Body of pancreas (tissue), 4 donors: ENCODE results near the gene MUC20. TPM values are rescaled to one million over a fixed set of nuclear protein-coding genes. Genes with fewer than 3 reads are reported as not detected.

ENCODE experiments used
- ATAC-seq: fragments of 150-250 bp; one replicate; pipeline ENCODE4 v1.9.1; 2016
- DNase-seq, 4 donors: peaks; one replicate each; pipeline ENCODE4 v3.0.0-alpha.2; 2019
- H3K27ac ChIP-seq, 4 donors: fragments of 200-600 bp; sonication (generic); 1 replicate in 3 of 4; 2 replicates in 1 of 4; pipeline versions ENCODE4 v1.5.1 to v1.6.1; 2016 to 2019; ENCODE audit warnings: mild to moderate bottlenecking in 1 of 4, mixed read lengths in 1 of 4, moderate library complexity in 1 of 4
- H3K27me3 ChIP-seq, 2 donors: fragments of 200-600 bp; sonication (generic); one replicate each; pipeline ENCODE4 v1.6.0; 2016; ENCODE audit warnings: mild to moderate bottlenecking in 1 of 2
- H3K36me3 ChIP-seq, 2 donors: fragments of 200-600 bp; sonication (generic); replicated peaks in 1 of 2; 2 replicates each; pipeline ENCODE4 v1.5.1; 2016; ENCODE audit warnings: low read depth in 2 of 2; ENCODE audit not compliant: insufficient read depth in 1 of 2
- H3K4me1 ChIP-seq: fragments of 200-600 bp; sonication (generic); one replicate; pipeline ENCODE4 v1.6.0; 2016
- H3K4me3 ChIP-seq, 2 donors: fragments of 200-600 bp; sonication (generic); 1 replicate in 1 of 2; 2 replicates in 1 of 2; pipeline ENCODE4 v1.5.1; 2016 to 2019
- H3K9me3 ChIP-seq, 3 donors: fragments of 200-600 bp; sonication (generic); 1 replicate in 2 of 3; 2 replicates in 1 of 3; pipeline ENCODE4 v1.5.1; 2016
- CTCF ChIP-seq, 7 experiments: fragments of 450-650 bp in 4 of 7; fragments of 200-600 bp in 3 of 7; sonication (generic) in 3 of 7; IDR thresholded peaks; one replicate each; pipeline ENCODE4 v1.5.1; 2016 to 2019; ENCODE audit warnings: antibody characterized with exemption in 7 of 7
- POLR2A ChIP-seq, 3 donors: fragments of 450-650 bp; IDR thresholded peaks; one replicate each; pipeline ENCODE4 v1.6.1; 2016; ENCODE audit warnings: antibody characterized with exemption in 3 of 3, mild to moderate bottlenecking in 2 of 3
- WGBS, 2 donors: methylation state at CpG; one replicate each; pipeline ENCODE4 v1.1.5; 2017; 5-methylcytosine and 5-hydroxymethylcytosine counted together
- intact Hi-C: fragments of 100-400 bp; cut with DNase I; formaldehyde crosslinking; loops from one replicate; pipeline ENCODE4 v1.15.1; 2023
- total RNA-seq, 2 donors: library from RNA; depleted of rRNA; stranded (reverse); fragments of >200 nt; gene quantifications; one replicate each; pipeline ENCODE4 v1.1.0, GENCODE V29; 2016

MUC20 gene
- total RNA-seq, 2 donors from 2014 or later, result 11.2 to 21.8 TPM

- intact Hi-C loops, result no loop called here
- no peak for ATAC-seq
- Histone ChIP-seq H3K4me3 (no peak overlapping the region), H3K27me3 (no peaks in the 10 kb centered on the region), H3K9me3 (no peaks in the 10 kb centered on the region), H3K4me1 (peaks cover 2% of the 10 kb centered on the region), H3K36me3 (no peaks in the 10 kb centered on the region), H3K27ac (no peak overlapping the region)
- no peak for TF ChIP-seq CTCF (IDR thresholded peaks at IDR 0.05)
- TF ChIP-seq POLR2A (IDR thresholded peaks at IDR 0.05), result no peak
- whole genome bisulfite sequencing, 2 donors, result 68 to 78% methylated on average over 12 to 14 of the region's 14 CpGs
- no peak for DNase-seq
These were observed 32.8 kb downstream of the MUC20 start for GRCh38 chr3:195753581-195753980.

GRCh38 chr3:195754141-195754540, 33.4 kb downstream of the MUC20 start:
- no peaks in the 10 kb centered on the region for H3K36me3 ChIP-seq
- no peak overlapping the region for H3K27ac ChIP-seq
- TF ChIP-seq CTCF (IDR thresholded peaks at IDR 0.05) (no peak), POLR2A (IDR thresholded peaks at IDR 0.05) (no peak)
- no peaks in the 10 kb centered on the region for H3K4me1 ChIP-seq
- ATAC-seq (no peak), DNase-seq (no peak)
- intact Hi-C loops, result no loop called here
- no peak overlapping the region for H3K4me3 ChIP-seq
- 83 to 88% methylated on average over 16 to 17 of the region's 19 CpGs for WGBS, 2 donors
- no peaks in the 10 kb centered on the region for H3K9me3 ChIP-seq
- H3K27me3 ChIP-seq, result no peaks in the 10 kb centered on the region

- ATAC-seq (no peak), DNase-seq (no peak)
- intact Hi-C loops, result no loop called here
- H3K9me3 ChIP-seq, result no peaks in the 10 kb centered on the region
- TF ChIP-seq POLR2A (IDR thresholded peaks at IDR 0.05) (no peak), CTCF (IDR thresholded peaks at IDR 0.05) (no peak)
- H3K36me3 ChIP-seq, result no peaks in the 10 kb centered on the region
- H3K27ac ChIP-seq, result no peak overlapping the region
- 87 to 89% methylated on average over 7 of the region's 7 CpGs for WGBS, 2 donors
- no peak overlapping the region for H3K4me3 ChIP-seq
- no peaks in the 10 kb centered on the region for H3K27me3 ChIP-seq
- H3K4me1 ChIP-seq, result no peaks in the 10 kb centered on the region
These were observed 34.1 kb downstream of the MUC20 start for GRCh38 chr3:195754906-195755305.

- Histone ChIP-seq H3K4me1 (no peaks in the 10 kb centered on the region), H3K27ac (no peak overlapping the region), H3K36me3 (no peaks in the 10 kb centered on the region), H3K4me3 (no peak overlapping the region), H3K27me3 (no peaks in the 10 kb centered on the region), H3K9me3 (no peaks in the 10 kb centered on the region)
- no peak for DNase-seq
- WGBS, 2 donors, result 86 to 96% methylated on average over 7 of the region's 7 CpGs
- TF ChIP-seq POLR2A (IDR thresholded peaks at IDR 0.05) (no peak), CTCF (IDR thresholded peaks at IDR 0.05) (no peak)
- ATAC-seq, result no peak
- intact Hi-C loops, result no loop called here
These were observed 34.6 kb downstream of the MUC20 start for GRCh38 chr3:195755391-195755790.

- H3K27ac ChIP-seq, result no peak overlapping the region
- intact Hi-C loops, result no loop called here
- no peaks in the 10 kb centered on the region for H3K27me3 ChIP-seq
- H3K9me3 ChIP-seq, result no peaks in the 10 kb centered on the region
- TF ChIP-seq CTCF (IDR thresholded peaks at IDR 0.05) (no peak), POLR2A (IDR thresholded peaks at IDR 0.05) (no peak)
- no peaks in the 10 kb centered on the region for H3K4me1 ChIP-seq
- no peak for ATAC-seq
- DNase-seq, result no peak
- WGBS, 2 donors, result 66 to 76% methylated on average over 16 of the region's 16 CpGs
- H3K36me3 ChIP-seq, result no peaks in the 10 kb centered on the region
- H3K4me3 ChIP-seq, result no peak overlapping the region
These were observed 35.3 kb downstream of the MUC20 start for GRCh38 chr3:195755791-195756676.
